ENCODE results near the gene SEC23IP. TPM values are rescaled to one million over a fixed set of nuclear protein-coding genes. Genes with fewer than 3 reads are reported as not detected.

SEC23IP gene
- total RNA-seq, 2 experiments from 2014 or later, result 77.5 to 80.4 TPM

DNA sequence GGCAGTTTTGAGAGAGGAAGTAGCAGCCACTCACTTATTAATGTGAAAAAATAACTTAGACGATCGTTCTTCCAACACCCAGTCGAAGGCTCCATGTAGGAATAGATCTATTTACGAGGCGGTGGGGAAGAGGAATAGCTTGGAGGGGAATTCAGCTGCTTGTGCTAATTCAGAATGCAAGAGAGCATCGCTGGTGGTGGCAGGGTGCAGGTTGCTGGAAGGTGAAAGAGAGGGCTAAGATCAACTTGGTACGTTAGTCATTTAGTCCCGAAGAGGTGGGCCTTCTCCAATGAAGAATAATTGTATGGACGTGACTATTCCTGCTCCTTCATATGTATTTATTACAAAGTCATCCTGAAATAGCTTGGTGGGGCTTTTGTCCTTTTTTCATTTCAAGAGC lies 98.5 kb downstream of the SEC23IP start:
- POLR2A ChIA-PET, result no interaction called here
- CTCF ChIA-PET, result no interaction called here

DNA sequence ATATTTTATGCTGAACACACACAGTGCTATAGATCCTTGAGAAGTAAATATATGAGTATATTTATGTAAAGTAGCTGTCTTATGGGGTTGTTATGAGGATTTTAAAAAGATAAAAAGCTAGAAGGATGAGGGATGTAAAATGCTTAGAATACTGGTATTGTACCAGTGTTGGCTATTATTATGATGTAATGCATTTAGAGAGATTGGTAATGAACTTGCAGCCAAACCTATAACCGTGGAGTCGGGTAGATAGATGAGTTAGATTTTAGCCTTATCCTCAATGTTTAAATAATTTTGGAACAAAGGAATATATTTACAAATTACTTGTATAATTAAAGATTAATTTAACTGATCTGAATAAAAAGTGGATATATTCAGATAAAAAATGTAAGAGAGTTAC lies 99.3 kb downstream of the SEC23IP start:
- ChIA-PET CTCF (no interaction called here), POLR2A (no interaction called here)

Other genes with a start within 250 kb of the SEC23IP start
- gene BAG3, start 241.3 kb upstream of the SEC23IP start, total RNA-seq, result 10 to 100 TPM; 14.9 to 16.4 TPM
- gene INPP5F, start 166.7 kb upstream of the SEC23IP start, total RNA-seq, result 10 to 100 TPM; 22.7 to 23.1 TPM
- gene MCMBP, start 19.9 kb upstream of the SEC23IP start, total RNA-seq, result 100 to 1,000 TPM; 129 to 131 TPM